CD4-positive, alpha-beta T cell treated with Interleukin-12 subunit alpha and Interleukin-12 subunit beta, for 1 hour (primary cell): Measurements from ENCODE around the gene CGN.

Experiments used
- DNase-seq: peaks from one replicate; pipeline ENCODE4 v3.0.0-alpha.2; 2020

CGN gene

DNA sequence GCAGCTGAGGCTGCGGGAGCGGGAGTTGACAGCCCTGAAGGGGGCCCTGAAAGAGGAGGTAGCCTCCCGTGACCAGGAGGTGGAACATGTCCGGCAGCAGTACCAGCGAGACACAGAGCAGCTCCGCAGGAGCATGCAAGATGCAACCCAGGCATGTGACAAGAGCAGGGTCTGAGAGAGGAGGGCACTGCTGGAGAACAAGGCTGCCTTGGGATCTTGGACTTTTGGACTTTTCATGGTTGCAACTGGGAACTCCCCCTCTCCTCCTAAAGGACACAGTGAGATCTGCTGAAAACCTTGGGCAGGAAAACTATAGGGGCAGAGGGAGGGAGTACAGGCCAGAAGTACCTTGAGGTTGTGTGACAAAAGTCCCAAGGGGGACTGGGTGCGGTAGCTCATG lies 13.5 kb downstream of the CGN start:
- DNase-seq: no peak

DNA sequence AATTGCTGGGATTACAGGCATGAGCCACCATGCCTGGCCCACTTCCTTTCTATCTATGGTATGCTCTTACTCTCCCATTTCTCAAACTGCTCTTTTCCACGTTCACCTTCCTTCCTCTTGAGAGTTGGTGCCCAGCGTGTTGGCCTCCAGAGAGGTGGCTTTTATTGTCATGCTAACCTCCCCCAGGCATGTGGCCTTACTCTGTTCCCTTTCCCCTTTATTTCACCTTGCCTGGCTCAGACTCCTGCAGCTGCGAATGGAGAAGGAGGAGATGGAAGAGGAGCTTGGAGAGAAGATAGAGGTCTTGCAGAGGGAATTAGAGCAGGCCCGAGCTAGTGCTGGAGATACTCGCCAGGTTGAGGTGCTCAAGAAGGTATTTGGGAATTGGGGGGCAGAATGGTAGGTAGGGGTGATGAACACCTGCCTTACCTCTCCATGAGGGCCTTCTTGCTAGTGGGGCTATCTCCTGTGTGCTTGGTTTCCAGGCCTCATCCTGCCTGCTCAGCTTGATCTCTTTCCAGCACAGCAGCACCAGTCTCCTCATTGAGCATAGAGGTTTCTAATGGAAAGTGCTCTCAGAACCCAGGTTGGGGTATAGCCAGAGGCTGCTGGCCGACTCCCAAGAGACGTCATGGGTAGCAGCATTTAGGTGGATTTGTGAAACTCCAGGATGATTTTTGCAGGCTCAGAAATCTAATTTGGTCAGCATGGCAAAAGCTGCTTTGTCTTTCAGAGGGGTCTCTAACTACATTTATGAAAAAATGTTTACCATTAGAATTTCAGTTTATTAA lies 15.7 kb downstream of the CGN start:
- no peak for DNase-seq

DNA sequence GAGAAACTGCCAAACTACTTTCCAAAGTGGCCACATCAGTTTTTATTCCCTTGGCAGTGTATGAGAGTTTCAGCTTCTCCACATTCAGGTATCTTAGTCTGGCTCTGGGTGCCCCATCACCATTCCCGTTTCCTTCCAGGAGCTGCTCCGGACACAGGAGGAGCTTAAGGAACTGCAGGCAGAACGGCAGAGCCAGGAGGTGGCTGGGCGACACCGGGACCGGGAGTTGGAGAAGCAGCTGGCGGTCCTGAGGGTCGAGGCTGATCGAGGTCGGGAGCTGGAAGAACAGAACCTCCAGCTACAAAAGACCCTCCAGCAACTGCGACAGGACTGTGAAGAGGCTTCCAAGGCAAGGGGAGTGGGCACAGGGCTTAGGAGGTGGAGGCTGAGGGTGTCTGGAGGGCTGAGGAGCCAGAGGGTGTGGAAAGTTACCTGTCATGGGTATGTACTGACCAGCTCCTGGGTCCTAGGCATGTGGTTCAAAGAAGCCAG lies 18.1 kb downstream of the CGN start:
- no peak for DNase-seq

DNA sequence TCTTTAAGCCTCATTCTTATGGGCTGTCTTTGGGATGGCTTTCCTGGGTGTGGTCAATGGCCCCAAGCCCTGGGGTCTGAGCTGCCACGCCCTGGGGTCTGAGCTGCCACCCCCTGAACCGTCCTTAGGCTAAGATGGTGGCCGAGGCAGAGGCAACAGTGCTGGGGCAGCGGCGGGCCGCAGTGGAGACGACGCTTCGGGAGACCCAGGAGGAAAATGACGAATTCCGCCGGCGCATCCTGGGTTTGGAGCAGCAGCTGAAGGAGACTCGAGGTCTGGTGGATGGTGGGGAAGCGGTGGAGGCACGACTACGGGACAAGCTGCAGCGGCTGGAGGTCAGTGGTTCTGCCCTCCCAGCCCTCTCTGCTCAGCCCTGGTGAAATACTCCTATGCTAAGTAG lies 18.6 kb downstream of the CGN start:
- DNase-seq: no peak

DNA sequence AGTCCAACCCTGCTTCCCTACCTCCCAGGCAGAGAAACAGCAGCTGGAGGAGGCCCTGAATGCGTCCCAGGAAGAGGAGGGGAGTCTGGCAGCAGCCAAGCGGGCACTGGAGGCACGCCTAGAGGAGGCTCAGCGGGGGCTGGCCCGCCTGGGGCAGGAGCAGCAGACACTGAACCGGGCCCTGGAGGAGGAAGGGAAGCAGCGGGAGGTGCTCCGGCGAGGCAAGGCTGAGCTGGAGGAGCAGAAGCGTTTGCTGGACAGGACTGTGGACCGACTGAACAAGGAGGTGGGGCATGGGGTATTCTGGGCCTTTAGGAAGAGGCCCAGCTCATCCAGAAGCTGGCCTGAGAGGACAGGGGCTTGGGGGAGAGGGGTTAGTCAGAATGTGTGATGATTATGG lies 19.3 kb downstream of the CGN start:
- no peak for DNase-seq

DNA sequence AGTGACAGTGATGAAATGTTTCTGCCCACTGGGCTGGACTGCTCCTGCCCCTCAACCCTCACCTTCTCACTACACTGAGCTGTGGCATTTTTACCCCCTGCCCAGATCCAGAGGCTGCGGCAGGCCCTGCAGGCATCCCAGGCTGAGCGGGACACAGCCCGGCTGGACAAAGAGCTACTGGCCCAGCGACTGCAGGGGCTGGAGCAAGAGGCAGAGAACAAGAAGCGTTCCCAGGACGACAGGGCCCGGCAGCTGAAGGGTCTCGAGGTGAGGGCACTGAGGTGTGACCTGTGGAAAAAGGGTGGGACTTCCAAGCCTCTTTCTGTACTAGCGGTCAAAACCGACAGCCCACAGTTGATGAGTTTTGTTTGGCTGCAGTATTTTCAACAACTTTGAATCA lies 22.7 kb downstream of the CGN start:
- no peak for DNase-seq

DNA sequence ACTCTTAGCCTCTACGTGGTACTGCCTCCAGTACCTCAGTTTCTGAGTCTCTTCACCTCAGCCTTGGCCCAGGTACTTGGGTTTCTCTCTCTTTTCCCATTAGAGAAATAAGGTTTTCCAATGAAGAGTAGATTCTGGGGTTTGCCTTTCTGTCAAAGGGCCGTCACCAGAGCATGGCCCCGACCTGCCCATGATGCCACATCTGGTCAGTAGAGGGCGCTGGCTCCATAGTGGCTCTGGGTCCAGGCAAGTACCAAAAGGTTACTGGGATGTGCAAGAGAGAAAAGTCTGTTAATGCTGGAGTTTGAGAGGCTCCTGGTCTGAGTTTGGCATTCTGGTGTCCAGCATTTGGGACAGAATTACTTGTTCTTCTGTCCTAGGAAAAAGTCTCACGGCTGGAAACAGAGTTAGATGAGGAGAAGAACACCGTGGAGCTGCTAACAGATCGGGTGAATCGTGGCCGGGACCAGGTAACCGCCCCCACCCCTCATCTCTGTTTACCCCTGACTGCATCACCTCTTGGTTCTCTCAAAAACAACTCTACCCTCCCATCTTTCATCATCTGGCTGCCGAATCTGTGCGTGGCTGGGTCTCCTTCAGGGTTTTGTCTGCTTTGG lies 23.6 kb downstream of the CGN start:
- DNase-seq: peak; percentile 78

DNA sequence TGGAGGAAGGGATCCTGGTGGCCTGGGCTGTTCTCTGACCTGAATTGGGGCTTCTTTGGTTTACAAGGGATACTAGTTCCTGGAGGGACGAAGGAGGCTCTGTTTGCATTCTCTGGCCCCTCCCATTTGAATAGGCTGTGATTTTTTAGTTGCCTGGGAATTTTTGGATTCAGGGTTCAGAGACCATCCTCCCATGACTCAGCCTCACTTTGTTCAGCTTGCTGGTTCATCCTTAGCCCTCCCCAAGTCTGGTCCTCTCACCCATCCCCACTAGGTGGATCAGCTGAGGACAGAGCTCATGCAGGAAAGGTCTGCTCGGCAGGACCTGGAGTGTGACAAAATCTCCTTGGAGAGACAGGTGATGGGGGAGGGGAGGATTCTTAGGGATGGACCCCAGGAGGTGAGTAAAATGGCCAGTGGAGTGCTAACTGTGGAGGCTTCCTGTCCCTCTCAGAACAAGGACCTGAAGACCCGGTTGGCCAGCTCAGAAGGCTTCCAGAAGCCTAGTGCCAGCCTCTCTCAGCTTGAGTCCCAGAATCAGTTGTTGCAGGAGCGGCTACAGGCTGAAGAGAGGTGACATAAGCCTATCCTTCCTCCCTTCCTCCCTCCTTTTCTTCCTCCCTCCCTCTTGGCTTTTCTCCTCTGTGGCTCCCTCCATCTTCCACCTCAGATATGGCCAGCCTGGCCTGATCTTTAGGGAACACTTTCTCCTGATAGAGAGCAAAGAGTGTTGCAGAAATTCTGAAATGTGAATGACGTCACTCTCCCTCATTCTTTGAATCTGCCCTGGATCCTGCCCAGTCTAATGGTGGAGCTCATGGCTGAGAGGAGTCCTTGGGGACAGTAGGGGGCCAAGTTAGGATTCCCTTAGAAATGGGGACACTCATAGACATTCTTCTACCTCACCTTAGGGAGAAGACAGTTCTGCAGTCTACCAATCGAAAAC lies 24.4 kb downstream of the CGN start:
- DNase-seq: no peak

DNA sequence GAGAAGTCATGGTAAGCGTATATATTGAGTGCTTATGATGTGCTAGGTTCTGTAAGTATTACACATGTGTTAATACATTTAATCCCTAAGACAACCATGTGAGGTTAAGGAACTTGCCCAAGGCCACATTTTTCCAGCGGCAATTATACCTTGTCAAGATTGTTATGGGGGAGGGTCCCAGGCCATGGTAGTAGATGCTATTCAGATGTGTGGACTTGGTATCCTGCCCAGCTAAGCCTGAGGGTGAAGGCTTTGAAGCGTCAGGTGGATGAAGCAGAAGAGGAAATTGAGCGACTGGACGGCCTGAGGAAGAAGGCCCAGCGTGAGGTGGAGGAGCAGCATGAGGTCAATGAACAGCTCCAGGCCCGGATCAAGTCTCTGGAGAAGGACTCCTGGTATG lies 25.3 kb downstream of the CGN start:
- DNase-seq: no peak

DNA sequence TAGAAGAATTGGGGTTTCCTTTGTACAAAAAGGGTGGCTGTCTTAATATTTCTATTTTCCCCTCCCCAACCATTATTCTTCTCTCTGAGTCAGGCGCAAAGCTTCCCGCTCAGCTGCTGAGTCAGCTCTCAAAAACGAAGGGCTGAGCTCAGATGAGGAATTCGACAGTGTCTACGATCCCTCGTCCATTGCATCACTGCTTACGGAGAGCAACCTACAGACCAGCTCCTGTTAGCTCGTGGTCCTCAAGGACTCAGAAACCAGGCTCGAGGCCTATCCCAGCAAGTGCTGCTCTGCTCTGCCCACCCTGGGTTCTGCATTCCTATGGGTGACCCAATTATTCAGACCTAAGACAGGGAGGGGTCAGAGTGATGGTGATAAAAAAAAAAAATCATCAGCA lies 25.9 kb downstream of the CGN start:
- DNase-seq: no peak

DNA sequence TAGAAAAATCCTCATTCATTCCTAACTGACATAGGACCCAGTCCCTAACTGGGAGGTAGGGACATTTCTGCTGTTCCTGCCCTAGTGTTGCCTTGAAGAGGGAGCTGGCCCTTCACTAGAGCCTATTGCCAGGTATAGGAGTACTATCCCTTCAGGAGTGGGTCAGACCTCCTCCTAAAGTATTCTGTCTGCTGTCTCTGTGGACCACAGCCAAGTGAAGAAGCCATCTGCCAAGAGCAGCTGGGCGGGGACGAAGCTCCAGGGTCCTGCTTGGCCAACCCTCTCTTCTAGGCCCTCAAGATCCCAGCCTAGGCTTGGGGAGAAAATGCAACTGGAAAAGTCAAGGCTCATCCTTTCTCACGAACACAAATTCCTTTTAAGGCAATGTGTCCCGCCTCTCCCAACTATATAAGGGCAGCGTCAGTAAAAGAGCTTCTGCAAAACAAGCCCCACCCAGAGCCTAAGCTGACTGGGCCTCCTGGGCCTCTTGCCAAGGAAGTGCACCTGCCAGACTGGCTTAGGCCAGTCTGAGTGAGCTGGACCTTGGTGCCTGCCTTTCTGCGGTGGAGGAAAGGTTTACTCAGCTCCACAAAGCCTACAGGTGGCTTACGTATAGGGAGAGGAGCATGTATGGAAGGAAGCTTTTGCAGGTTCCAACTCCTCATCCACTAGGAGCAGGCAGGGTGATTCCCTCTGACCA lies 28.3 kb downstream of the CGN start:
- DNase-seq: peak; percentile 34

DNA sequence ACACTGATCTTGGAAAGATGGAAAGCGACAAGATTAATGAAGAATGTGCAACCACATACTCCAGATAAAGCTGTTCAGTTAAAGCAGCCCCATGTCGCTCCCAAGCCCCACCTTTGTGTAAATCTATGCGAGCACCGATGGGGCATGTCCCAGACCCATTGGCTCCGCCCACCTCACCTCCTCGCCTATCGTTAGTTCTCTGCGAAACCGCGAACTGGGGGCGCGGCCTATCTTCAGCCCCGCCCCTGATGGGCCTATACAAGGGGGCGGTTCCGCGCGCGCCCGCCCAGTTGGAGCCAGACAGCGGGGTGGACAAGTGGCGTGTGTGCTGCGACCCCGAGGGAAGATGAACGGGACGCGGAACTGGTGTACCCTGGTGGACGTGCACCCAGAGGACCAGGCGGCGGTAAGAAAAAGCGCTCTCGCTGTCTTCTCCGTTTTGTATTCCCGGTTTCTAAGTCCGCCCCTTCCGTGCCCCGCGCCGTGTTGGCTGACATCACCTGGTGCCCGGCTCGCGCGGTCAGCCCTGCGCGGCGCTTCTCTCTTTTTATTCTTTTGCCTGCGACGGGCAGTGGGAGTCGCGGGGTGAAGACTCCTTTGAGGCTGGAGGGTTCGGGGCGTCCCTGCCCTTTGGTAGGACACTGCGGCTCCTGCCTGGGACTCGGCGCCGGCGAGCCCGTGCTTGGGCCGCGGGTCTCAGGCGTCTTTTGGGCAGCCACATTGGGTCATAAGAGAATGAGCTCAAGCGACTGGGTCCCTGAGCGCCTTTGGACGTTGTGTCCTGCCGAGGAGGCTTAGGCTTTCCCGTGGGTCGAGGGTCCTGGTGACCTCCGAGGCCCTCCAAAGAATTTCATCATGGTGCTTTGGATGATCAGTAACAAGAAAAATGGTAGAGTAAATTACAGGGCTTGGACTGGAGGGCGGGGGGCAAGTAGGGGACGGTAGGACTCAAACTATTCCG lies 29.1 kb downstream of the CGN start, which contains the start of gene TUFT1:
Gene TUFT1, plus strand, starts transcription at position 289 of the 961 bp plus-strand sequence. Its CDS starts 58 bp downstream, at position 347.
- DNase-seq: peak; percentile 95

DNA sequence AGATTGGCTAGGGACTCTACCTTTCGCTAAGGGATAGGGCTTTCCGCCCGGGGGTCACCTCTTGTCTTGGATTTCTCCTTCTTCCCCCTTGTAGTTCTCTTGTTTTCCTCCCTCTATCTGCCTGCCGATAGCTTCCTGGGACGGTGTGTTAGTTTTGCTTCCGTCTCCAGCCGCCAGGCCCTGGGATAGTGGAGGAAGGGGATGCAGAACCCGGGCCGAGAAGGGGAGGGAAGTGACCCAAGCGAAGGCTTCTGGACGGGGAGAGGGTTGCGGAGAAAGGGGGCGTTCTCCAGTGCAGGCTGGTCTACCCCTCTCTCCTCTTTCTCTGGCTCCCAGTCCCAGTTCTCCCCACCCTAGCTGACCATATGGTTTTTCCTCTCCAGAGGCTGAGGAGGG lies 29.8 kb downstream of the CGN start:
- no peak for DNase-seq

DNA sequence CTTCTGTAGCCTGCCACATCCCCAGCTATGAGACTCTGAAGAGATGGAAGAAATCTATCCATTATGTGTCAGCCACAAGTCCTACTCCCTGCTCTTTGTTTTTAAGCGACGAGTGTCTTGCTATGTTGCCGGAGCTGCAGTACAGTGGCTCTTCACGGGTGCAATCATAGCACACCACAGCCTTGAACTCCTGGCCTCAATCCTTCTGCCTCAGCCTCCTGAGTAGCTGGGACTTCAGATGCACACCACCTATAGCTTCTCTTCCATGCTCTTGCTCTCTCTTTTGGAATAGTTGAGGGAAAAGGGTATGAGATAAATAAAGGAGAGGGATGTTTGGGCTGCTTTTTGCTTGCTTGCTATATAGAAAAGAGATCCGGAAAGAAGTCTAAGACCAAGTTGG lies 30.6 kb downstream of the CGN start:
- no peak for DNase-seq

DNA sequence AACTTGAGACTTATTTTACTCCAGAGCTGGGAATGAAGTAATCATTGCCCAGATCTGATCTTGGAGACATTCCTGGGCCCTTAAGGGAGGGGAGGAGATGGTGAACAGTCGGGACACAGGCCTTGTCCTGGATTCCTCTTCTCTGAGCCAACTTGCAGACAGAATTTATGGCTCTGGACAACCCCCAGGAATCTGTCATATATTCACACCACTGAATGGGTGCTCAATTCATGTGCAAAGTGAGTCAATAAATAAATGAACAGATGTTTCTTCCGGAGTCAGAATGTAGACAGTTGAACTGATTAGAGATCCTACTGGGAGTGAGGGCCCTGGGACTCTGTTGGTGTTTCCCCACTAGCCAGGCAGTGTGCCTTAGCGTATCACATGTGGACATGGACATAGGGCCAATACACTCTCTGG lies 31.5 kb downstream of the CGN start:
- DNase-seq: no peak

DNA sequence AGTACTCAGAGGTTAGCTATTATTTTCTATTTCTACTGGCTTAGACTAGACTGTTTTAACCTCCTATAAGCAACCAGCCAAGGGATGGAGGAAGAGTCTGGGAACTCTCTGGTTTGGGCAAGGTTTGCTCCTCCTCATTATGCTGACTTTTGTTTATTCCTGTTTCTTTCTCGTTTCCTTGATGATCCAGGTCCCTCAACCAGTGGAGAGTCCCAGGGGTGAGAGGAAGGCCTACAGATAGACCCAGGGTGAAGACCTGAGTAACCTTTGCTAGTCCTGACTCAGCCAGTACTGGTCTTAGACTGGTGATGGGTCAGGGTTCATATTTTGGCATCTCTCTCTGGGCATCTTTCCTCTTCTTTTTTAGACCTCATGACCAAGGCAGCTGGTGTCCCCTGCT lies 34.4 kb downstream of the CGN start:
- no peak for DNase-seq

DNA sequence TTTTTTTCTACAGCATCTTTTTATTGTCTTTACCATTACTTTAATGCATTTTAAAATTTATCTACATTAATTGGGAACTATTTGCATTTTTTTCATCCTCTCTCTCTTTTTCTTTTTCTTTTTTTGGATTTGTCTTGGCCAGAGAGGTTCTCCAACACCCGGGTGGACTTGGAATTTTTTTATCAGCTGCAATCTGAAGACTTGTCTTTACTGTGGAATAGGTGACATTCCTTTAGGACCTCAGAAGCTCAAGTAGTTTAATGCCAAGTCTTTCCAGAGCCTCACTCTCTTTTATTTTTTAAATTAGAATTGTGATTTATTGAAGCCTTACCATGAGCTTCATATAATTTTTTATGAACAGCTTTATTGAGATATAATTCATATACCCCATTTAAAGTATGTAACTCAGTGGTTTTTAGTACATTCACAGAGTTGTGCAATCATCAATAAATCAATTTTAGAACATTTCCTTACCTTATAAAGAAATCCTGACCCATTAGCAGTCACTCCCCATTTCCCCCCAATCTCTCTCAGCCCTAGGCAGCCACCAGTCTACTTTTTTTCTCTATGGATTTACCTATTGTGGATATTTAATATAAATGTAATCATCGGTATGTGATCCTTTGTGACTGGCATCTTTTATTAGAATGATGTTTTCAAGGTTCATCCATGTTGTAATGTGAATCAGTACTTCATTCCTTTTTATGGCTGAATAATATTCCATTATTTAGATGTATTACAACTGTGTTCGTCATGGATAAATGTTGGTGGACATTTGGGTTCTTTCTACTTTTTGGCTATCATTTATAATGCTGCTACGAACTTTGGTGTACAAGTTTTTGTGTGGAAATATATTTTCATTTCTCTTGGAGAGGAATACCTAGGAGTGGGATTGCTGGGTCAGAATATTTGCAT lies 35.1 kb downstream of the CGN start:
- DNase-seq: no peak

DNA sequence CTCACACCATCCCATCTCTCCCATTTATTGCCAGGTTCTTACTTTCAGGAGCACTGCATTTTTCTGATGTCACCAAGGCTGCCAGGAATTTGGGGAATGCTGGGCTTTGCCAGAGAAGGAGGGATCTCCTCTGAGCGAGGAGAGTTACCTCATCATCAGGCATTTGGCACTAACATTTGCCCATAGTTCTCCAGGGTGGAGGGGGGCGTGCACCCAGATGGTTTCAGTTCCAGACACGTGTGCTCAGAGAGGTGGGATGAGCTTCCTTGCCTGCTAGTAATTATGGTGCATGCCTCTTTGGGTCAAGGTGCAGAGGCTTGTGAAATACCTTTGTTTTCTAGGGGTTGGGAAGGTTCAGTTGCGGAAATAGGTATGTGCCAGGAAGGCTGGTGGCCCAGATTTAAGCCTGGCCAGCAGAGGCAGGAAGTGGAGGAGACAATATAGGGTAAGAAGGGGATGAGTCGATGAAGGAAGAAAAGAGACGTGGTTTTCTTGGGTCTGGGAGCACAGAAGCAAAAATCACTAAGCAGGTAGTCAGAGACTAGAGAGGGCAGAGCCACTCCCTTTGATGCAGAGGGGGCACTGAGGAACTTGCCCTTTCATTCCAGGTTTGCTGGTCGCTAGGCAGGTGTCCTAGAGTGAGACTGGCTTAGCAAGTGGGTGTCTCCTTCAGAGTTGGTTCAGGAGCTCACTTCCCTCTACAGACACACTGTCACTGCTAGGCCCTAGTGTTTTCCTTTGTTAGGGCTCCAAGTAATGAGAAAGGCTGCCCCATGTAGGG lies 36.1 kb downstream of the CGN start:
- DNase-seq: no peak

DNA sequence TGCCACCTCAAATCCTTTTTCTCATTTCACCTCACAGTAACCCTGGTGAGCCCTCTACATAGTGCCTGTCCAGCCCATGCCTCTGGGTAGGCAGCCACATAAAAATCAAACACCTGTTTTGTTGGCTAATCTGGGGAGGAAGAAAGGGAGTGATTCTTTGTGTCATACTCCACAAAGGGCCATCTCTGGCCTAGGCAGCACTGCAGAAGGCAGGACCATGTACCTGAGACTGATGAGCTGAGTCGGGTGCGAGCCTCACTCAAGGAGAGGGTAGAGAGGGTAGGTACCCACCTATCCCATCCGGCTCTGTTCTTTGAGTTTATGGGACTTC lies 36.7 kb downstream of the CGN start:
- DNase-seq: no peak

DNA sequence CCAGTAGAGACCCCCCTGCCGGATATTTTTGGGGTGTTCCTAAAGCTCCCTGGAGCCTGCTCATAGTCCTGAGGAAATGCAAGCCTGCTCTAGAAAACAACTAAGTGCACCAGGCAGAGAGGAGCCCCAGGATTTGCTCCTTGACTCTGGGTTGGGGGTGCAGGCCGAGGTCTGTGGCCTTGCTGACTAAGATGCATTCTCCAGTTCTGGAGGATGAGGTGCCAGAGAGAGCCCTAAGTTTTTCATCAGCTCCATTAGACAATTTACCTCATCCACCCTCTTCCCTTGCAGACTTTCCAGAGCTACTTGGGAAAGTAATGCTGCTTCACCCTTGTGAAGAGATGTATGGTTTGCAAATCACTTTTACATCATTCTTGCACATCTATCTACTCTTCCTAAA lies 38.0 kb downstream of the CGN start:
- no peak for DNase-seq
